Stimulated activated CD4-positive, alpha-beta T cell treated with anti-CD3 and anti-CD28 coated beads, TNF-alpha, amount 100 ng/mL, for 1 hour (primary cell): ENCODE data around the gene RPRML.

ENCODE experiments used
- DNase-seq, 3 donors: peaks; one replicate each; pipeline ENCODE4 v3.0.0-alpha.2; 2020; ENCODE audit warnings: low read depth in 3 of 3, low spot score in 1 of 3

The RPRML gene

DNA sequence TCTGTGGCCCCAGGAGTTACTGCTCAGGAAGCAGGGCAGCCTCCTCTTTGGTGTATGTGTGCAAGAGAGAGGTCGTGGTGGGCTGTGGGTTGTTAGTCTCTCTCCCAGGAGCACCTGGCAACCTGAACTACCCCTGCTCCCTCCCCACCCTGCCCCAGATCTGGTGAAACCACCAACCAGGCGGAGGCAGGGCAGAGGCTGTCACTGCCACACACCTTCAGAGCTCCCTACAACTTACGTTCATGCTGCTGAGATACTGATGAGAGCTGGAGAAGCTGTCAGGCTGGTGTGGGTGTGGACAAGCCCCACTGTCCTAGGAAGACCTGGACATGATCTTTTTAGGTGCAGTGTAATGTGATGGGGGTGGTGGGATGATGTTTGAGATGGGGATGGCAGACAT is 31.8 kb downstream of the RPRML start:
- no peak for DNase-seq

DNA sequence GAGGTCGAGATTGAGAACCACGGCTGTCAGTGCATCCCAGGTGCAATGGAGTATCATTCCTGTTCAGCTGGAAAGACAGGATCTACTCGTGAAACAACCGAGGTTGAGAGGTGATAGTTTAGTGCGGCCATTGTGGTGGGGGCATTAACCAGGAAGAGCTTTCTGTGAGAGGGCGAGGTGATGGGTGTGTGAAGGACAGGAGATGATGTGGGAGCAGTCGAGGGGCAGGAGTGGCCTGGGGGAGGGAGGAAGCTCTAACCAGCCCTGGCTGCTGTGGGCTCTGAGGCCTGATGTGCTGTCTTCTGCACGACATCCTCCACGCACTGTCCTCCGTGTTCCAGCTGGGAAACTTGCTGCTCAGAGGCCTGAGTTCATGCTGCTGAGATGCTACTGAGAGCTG is 34.1 kb downstream of the RPRML start:
- no peak for DNase-seq

DNA sequence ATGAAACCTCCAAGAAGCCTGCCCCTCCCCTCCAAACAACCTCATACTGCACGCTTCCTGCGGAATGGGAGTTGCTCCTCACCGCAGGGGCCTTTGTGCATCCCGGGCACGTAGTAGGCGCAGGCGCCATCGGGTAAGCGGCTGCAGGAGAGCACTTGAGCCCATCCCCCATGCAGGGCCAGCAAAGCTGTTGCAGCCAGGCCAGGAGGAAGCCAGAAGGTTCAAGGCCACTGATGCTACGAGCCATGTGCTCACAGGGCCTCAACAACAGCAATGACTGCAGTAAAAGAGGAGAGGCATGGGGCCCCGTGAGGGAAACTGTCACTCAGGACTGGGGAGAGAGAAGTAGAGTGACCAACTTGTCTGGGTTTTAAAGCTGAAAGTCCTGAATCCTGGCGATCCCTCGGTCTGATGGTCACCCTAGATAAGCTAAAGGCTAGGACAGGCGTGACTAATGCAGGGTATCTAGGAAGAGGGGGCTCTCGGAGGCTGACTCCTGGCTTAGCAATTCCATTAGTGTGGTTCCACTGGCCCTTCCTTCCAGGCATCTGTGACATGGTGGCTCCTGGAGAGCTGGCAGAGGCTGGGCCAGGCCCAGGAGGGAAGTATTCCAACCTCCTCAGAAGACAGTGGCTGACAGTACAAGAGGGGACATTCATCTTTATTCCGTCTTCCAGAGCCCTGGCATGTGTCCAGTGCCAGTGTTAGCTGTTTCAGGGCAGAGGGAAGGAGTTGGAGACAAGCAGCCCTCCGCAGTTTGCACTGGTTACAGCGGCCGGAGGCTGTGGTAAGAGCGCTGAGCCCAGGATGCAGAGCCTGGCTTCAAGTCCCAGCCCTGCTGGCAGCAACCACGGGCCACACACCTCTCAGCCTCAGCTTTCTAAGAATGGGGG is 35.3 kb downstream of the RPRML start:
- DNase-seq, result no peak

DNA sequence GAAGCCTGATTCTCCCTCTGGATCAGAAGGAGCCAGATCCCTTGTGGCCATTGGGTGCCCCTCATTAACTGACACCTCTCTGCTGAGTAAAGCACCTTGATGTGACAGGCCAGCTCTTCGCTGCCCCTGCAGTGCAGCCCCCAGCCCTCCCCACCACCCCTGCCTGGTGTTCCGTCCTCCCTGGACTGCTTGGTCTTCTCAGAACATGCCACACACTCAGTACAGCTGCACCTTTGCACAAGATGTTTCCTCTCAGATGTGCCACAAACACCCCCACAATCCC is 35.9 kb downstream of the RPRML start:
- no peak for DNase-seq

DNA sequence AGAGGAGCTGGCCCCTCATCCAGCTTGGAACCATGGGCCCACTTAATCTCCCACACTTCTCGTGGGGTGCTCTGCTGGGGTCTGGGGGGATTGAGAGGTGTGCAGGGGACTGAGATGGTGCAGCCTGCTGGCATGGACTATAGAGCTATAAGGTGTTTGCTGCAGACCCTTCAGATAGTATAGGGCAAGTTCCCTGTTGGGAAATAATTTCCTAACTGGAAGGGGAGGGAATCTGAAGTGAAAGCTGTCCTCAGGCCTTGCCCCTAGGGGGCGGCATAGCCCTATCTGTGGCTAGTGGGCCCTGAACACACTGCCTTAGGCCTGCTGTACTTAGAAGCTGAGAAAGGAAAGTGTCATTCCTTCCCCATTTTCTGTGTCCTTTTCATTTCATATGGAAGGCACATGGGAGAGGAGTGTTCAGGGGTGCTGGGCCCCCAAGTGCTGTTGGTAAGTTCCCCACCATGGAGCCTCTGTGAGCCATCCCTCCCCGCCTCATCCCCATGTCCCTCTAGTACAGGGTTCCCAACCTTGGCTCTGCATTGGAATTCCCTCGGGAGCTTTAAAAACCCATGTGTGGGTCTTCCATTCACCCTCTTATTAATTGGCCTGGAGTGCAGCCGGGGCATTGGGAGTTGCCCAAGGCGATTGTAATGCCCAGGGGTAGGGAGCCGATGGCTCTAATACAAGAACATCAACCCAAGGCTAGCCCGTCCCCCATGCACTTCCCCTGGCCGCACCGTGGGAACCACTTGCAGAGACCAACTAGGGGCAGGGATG is 36.4 kb downstream of the RPRML start:
- peak in 1 of 3 donors; percentile 36 for DNase-seq

DNA sequence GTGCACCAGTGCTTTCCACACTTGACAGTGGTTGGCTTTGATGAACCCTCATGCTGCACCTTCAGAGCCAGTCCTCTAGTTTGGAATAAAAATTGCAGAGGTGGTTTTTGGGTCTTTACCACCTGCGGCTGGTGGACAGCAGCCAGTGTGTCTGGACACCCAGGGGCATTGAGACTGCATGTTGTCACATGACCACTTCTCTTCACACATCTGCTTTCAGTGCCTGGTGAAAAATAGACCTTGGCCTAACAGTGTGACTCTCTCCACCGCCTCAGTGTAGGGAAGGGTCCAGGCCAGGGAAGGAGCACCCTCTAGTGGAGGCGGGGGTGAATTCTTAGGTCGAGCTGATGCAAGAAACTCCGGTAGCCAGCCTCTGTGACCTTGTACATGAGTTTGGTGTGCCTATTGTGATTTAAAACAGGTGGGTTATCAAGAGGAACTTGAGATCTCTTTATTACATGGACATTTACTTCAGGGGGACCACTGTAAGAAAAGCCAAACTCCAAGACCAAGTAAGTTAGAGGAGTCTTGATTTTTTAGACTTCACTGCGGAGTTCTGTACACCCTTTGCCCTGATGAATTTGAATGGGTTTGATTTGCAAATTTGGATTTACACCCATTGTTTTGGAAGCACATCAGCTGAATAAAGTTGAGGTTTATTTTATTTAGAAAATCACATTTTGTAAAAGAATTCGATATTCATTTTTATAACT is 38.2 kb downstream of the RPRML start:
- DNase-seq, result peak; percentile 17 to 54 (median 40)

DNA sequence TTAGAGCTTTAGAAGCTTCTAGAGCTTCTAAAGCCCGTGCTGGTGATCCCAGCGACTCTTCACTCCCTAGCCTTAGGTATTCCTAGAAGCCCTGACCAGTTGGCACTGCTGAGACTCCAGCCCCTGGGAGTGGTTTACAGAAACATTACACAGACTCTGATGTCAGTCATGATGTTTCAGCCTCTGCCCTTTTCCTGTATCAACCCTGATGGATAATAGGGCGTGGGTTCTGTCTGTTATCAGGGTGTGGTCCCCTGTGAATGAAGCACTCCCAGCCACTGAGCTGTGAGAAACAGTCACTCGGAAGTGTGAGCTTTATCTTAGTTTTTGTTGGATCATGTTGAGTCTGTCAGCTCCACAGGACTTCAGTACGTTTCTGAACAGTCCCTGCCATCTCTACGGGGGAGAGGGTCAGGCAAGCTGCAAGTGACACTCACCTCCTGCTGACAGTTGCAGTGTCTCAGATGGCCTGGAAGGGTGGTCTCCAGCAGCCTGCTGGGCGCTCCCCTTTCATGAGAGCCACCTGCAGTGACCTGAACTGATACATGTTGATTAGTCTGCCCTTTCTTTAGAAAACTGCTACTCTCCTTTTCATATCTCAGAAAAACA is 43.3 kb downstream of the RPRML start:
- DNase-seq, result no peak

DNA sequence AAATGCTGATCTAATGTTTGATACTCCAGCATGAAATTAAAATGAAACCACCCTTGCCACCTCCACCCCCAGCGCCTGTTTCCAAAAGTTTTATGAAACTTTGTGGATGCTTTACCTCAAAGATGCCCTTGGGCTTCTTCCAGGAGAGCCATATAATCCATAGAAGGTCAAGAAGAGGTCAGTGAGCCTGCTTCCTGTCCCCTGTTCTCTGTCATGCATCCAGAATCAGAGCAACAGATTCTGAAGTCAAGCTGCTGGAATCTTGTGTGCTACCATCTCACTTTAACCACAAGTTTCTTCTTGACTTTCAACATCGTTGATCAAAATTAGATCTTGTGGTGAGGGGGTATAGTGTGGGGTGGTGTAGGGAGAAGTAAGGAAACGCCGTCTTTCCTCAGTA is 47.5 kb downstream of the RPRML start:
- DNase-seq, result no peak

DNA sequence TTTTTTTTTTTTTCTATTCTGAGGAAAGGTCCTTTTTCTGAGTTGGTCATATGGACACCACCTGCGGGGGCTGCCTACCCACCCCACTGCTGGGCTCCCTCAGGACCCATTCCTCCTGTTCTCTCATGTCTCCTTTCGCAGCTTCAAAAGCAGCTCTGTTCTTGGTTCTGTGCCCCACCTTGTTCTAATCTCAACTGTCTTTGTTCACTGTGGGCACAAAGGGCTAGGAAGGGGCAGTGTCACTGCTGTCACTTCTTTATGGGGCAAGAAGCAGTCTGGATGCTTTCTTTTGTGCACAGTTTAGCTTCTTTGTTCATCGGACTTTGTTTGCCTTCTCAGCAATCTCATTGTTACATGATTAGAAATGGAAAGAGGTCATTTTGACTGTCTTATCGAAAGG is 49.0 kb downstream of the RPRML start:
- no peak for DNase-seq

DNA sequence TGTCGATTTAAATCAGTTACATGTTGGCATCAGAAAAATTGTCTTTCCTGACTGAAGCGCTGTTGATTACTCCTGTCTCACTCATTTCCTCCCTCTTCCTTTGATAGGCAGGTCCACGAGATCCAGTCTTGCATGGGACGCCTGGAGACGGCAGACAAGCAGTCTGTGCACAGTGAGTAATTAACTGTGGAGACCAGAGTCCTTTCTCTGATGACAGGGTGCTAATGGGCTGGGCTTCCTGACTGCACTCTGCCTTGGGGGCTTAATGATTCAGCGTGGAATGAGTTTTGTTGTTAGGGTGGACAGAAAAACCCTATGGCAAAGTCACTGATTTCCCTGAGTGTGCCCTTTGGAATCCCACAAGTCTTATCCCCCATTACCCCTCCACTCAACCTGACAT is 49.6 kb downstream of the RPRML start:
- DNase-seq, result no peak

DNA sequence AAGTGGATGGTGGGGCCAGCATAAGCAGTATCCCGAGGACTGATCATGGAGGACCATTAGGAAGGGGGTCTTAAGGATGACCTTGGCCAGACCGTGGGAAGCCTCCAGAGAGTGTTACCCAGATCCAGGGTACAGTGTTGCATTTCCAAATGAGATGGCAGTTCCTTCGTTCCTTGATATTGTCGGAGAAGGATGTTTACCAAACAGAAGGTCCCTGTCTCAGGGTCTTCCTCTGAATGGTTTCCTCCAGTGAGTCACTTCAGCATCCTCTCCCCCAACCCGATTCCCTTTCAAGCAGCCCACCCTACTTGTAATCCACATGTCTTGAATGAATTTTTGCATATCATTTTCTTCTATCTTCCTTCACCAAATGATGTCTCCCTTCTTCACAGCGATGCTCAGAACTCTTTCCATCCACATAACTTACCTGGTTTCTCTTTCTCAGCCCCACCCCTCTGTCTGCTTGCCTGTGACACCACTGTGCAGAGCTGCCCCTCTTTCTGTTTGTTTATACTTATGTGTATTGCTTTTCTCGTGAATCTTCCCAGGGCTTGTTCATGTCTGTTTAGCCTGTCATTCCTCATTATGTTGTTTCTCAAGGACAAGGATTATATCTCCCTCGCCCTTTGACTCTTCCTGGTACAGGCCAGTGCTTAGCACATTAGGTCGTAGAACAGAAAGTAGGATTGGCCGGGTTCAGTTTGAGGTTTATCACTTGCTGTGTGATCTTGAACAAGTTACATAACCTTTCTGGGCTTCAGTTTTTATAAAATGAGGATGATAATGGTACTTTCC is 50.4 kb downstream of the RPRML start:
- no peak for DNase-seq
